Measurements from ENCODE around the gene FBXW12.

The FBXW12 gene

DNA sequence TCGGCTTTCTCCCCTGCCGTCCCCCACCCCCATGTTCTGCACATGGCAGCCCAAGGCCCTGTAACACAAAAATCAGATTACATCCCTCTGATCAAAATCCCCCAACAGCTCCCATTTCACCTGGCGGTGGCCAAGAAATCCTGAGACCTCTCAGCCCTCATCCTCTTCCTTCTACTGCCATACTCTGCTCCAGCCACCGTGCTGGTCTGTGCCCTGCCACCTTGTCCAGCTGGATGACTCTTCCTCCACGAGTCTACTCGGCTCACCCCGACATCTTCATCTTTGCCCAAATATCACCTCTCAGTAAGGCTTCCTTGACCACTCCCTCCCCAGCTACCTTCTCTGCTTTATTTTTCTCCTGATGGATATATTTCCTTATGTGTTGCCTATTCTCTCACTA lies 64.8 kb downstream of the FBXW12 start:
- no peak for DNase-seq

DNA sequence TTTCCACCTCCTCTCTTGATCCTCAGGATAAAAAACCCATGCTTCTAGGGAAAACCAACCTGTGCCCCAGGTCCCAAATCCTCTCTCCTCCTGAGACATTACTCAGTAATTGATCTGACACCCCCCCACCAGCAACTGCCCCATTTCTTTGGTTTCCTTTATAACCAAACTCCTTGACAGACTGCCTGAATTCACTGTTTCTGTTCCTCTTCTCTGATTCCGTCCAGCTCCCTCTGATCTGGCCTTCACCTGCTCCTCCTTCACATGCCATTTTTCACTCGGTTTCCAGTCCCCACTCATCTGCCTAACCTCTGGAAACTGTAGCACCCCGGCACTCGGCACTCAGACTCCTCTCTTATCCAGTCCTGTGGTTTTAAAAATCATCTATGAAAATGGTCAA lies 65.8 kb downstream of the FBXW12 start:
- DNase-seq, result no peak

DNA sequence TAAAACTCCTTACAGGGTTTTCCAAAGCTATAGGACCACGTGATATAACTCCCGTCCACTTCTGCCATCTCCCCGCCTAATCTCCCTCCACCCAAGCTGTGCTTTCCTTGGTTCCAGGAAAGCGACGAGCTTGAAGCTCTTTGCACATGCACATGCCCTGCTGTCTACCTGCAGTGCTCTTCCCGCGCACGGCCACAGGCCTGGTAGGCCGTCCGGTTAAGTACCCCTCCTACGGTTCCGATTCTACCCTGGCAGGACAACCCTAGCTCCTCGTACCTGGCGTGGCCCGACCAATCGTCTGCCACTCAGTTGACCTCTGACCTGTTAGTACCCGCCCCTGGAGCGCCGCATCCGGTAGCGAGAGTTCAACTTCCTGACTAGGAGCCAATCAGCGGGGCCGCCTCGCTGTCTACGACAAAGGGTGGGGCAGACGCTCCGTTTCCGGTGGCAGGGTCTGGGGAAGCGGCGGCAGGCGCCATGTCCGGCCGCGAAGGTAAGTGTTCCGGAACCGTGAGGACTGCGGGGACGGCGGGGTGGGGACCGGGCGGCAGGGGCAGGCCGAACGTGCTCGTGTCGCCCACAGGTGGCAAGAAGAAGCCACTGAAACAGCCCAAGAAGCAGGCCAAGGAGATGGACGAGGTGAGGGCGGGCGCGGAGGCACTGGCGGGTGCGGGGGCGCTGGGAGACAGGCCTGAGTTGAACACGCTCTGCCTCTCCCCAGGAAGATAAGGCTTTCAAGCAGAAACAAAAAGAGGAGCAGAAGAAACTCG lies 68.0 kb downstream of the FBXW12 start, which contains the start of the genes CCDC51 and TMA7:
Gene CCDC51 (minus strand): TSS at position 300 of the 770 bp plus-strand sequence. CDS start 4,991 bp downstream, outside the sequence.
Gene TMA7 (plus strand): TSS at position 438 of the 770 bp plus-strand sequence. CDS start 40 bp downstream, at position 478.
- peak; percentile 98 to 99 for DNase-seq

DNA sequence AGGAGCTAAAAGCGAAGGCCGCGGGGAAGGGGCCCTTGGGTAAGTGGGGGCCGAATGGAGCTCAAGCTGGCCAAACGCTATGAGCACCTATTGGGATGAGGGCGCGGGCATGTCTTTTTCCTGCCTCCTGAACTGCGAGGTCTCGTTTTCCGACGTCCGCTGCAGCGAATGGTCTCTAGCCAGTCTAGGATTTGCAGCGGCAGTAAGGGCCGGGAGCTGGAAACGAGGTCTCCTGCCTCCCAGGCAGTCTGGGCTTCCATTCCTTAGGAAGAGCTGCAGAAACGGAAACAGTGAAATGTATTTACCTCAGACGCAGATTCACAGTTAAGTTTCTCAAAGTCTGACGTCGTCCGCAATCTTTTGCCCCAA lies 68.6 kb downstream of the FBXW12 start:
- DNase-seq, result no peak

DNA sequence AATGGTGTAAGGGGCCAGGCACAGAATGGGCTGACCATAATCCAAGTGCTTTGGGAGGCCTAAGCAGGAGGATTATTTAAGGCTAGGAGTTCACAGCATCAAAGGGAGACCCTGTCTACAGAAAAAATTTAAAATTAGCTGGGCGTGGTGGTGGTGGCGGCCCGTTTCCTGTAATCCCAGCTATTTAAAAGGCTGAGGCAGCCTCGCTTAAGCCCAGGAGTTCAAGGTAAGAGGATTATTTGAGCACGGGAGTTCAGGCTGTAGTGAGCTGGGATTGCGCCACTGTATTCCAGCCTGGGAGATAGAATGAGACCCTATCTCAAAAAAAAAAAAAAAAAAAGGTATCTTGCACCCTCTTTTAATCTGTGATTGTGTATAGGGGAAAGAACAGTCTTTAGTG lies 69.9 kb downstream of the FBXW12 start:
- DNase-seq, result no peak
